Left lung (tissue), 10 donors: ENCODE results near the gene FXYD7. TPM values are rescaled to one million over a fixed set of nuclear protein-coding genes. Genes with fewer than 3 reads are reported as not detected.

Source experiments
- ATAC-seq: fragments of 200-7000 bp; cut with Tn5 transposase; one replicate; pipeline ENCODE4 v1.9.1; 2020; ENCODE audit warnings: moderate library complexity
- DNase-seq, 4 donors: peaks; one replicate each; pipeline ENCODE4 v3.0.0-alpha.2; 2013 to 2020
- H3K27ac ChIP-seq, 2 donors: fragments of 200-600 bp; sonication (generic) in 1 of 2; one replicate each; pipeline versions ENCODE4 v1.5.0 to v1.8.0; 2020 to 2021
- H3K27me3 ChIP-seq, 2 donors: fragments of 200-600 bp; sonication (generic) in 1 of 2; one replicate each; pipeline versions ENCODE4 v1.5.0 to v1.8.0; 2020 to 2021
- H3K36me3 ChIP-seq, 2 donors: fragments of 200-600 bp; sonication (generic) in 1 of 2; one replicate each; pipeline versions ENCODE4 v1.5.0 to v1.8.0; 2020 to 2021
- H3K4me1 ChIP-seq, 2 donors: fragments of 200-600 bp; one replicate each; pipeline ENCODE4 v1.8.0; 2021
- H3K4me3 ChIP-seq, 2 donors: fragments of 200-600 bp; sonication (generic) in 1 of 2; one replicate each; pipeline versions ENCODE4 v1.5.0 to v1.8.0; 2020 to 2021; ENCODE audit warnings: mild to moderate bottlenecking in 1 of 2
- H3K9me3 ChIP-seq, 2 donors: fragments of 200-600 bp; sonication (generic) in 1 of 2; one replicate each; pipeline versions ENCODE4 v1.5.0 to v1.8.0; 2020 to 2021
- intact Hi-C, 2 donors: fragments of 100-400 bp; cut with DNase I; formaldehyde crosslinking; loops; one replicate each; pipeline versions ENCODE4 v1.11.2 to v1.14.2; 2022
- polyA plus RNA-seq, 6 donors: library from polyadenylated mRNA; unstranded; fragments of 120-200 nt; gene quantifications; one replicate each; pipeline ENCODE4 v1.2.1, GENCODE V29; 2013; ENCODE audit not compliant: insufficient read length in 6 of 6
- total RNA-seq, 2 donors: library from RNA; stranded (reverse); fragmentation: NEBNext Ultra II Directional; extraction: Animal tissue kit (Norgen Biotek cat#: 25700); gene quantifications; one replicate each; pipeline ENCODE4 v1.2.1, GENCODE V29; 2021
- TF ChIP-seq, protein P1 (sequence below), 2 donors: fragments of 200-600 bp; sonication (generic) in 1 of 2; IDR thresholded peaks; one replicate each; pipeline versions ENCODE4 v1.5.0 to v1.8.0; 2021; ENCODE audit warnings: antibody characterized with exemption in 2 of 2
- donor health status: DM: no; HTN: yes; CAD: no.
- donor health status: DM: no; HTN: no; CAD: no.

The FXYD7 gene
- total and polyA plus RNA-seq, 8 donors: 0.55 to 1.3 (median 0.74) TPM; not detected in 2

DNA sequence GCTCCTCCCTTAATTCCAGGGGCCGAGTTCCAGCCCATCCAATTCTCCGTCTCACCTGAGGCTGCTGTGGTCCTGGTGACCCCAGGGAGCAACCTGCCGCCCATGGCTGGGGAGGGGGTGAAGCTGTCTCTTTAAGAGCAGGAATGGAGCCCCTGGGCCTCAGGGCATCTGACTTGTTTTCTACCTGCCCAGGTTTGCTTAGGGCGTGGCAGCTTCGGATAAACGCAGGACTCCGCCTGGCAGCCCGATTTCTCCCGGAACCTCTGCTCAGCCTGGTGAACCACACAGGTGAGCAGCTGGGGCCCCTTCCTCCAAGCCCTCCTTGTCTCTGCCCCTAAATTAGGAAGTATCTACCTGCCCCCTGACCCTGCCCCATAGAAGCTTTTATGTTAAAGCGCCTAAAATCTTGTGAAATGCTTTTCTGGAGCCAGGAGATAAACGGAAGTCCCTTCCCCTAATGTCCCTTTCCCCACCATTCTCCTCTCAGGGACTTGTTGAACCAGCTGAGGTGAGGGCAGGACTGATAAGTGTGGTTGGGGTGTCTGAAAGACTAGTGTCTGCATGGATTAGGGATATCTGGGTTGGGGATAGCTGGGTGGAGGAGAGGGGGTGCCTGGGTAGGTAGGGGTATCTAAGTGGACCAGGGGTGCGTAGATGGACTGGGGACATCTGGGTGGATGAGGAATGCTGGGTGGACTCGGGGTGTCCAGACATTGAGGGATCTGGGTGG, 26.8 kb upstream of the FXYD7 start:
- ATAC-seq: peak; percentile 40
- peak overlapping the region; percentile 24 to 41 for H3K4me3 ChIP-seq

GRCh38 chr19:35117116-35117515, 25.9 kb upstream of the FXYD7 start:
- Histone ChIP-seq H3K9me3 (no peaks in the 10 kb centered on the region), H3K36me3 (no peaks in the 10 kb centered on the region), H3K27ac (peak overlapping the region in 1 of 2 donors; percentile 53), H3K4me3 (peak overlapping the region; percentile 24 to 41), H3K27me3 (no peaks in the 10 kb centered on the region), H3K4me1 (peaks cover 0 to 26% of the 10 kb centered on the region in 2 donors)
- TF ChIP-seq, protein P1, sequence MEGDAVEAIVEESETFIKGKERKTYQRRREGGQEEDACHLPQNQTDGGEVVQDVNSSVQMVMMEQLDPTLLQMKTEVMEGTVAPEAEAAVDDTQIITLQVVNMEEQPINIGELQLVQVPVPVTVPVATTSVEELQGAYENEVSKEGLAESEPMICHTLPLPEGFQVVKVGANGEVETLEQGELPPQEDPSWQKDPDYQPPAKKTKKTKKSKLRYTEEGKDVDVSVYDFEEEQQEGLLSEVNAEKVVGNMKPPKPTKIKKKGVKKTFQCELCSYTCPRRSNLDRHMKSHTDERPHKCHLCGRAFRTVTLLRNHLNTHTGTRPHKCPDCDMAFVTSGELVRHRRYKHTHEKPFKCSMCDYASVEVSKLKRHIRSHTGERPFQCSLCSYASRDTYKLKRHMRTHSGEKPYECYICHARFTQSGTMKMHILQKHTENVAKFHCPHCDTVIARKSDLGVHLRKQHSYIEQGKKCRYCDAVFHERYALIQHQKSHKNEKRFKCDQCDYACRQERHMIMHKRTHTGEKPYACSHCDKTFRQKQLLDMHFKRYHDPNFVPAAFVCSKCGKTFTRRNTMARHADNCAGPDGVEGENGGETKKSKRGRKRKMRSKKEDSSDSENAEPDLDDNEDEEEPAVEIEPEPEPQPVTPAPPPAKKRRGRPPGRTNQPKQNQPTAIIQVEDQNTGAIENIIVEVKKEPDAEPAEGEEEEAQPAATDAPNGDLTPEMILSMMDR (IDR thresholded peaks at IDR 0.05): no peak
- intact Hi-C loops: no loop called here
- DNase-seq: no peak
- peak; percentile 1 for ATAC-seq

More for the DNA sequence above, 26.8 kb upstream of the FXYD7 start:
- peak in 1 of 4 donors; percentile 74 for DNase-seq
- H3K36me3 ChIP-seq: no peaks in the 10 kb centered on the region
- H3K27me3 ChIP-seq: no peaks in the 10 kb centered on the region
- no peaks in the 10 kb centered on the region for H3K9me3 ChIP-seq
- intact Hi-C loops: no loop called here
- peak overlapping the region; percentile 53 for H3K27ac ChIP-seq
- H3K4me1 ChIP-seq: peaks cover 0 to 26% of the 10 kb centered on the region in 2 donors
- TF ChIP-seq, protein P1 (IDR thresholded peaks at IDR 0.05): no peak

GRCh38 chr19:35117799-35118198, 25.3 kb upstream of the FXYD7 start:
- DNase-seq: no peak
- peak overlapping the region in 1 of 2 donors; percentile 41 for H3K4me3 ChIP-seq

DNA sequence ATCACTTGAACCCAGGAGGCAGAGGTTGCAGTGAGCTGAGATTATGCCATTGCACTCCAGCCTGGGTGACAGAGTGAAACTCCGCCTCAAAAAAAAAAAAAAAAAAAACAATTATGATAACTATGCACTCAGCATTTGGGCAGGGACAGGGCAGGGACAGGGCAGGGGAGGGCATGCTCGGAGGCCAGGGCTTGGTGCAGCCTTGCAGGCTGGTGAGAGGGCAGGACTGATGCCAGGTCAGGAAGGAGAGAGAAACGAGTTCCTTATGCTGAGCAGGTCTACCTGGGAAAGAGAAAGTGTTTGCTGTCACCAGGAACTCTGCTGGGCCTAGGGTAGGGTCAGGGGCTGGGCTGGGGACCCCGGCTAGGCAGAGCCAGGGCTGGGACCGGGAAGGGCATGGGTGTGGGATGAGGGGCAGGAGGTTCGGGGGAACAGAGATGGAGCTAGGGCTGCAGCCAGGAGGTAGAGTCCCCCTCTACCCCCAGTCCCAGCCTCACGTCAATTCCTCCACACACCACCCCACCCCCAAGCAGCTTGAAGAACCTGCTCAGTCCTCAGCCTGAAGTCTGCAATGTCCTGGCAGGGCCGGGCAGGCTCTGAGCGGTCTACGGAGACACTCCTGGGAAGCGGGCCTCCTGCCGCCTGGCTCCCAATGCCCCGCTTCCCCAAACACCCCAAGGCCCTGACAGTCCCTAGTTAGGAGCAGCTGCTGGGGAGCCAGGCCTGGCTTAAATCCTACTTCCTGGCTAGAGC, 24.6 kb upstream of the FXYD7 start:
- Histone ChIP-seq H3K27me3 (no peaks in the 10 kb centered on the region), H3K36me3 (no peaks in the 10 kb centered on the region), H3K27ac (peak overlapping the region; percentile 61 to 80), H3K4me1 (peaks cover 2 to 28% of the 10 kb centered on the region in 2 donors), H3K9me3 (no peaks in the 10 kb centered on the region), H3K4me3 (peak overlapping the region in 1 of 2 donors; percentile 31)
- ATAC-seq (peak; percentile 78), DNase-seq (peak in 1 of 4 donors; percentile 83)
- TF ChIP-seq, protein P1 (IDR thresholded peaks at IDR 0.05): no peak
- intact Hi-C loops: no loop called here

More at GRCh38 chr19:35117799-35118198, 25.3 kb upstream of the FXYD7 start:
- TF ChIP-seq, protein P1 (IDR thresholded peaks at IDR 0.05): no peak
- no peaks in the 10 kb centered on the region for H3K27me3 ChIP-seq
- no peaks in the 10 kb centered on the region for H3K9me3 ChIP-seq
- peak overlapping the region; percentile 28 to 48 for H3K27ac ChIP-seq
- ATAC-seq: peak; percentile 1
- peaks cover 0 to 26% of the 10 kb centered on the region in 2 donors for H3K4me1 ChIP-seq
- intact Hi-C loops: no loop called here
- no peaks in the 10 kb centered on the region for H3K36me3 ChIP-seq

- DNase-seq (no peak), ATAC-seq (no peak)
- Histone ChIP-seq H3K4me3 (peak overlapping the region in 1 of 2 donors; percentile 31), H3K4me1 (peaks cover 8 to 34% of the 10 kb centered on the region in 2 donors), H3K27ac (peak overlapping the region; percentile 61 to 80), H3K36me3 (no peaks in the 10 kb centered on the region), H3K9me3 (no peaks in the 10 kb centered on the region), H3K27me3 (no peaks in the 10 kb centered on the region)
- intact Hi-C loops: no loop called here
- TF ChIP-seq, protein P1 (IDR thresholded peaks at IDR 0.05): no peak
Observed at GRCh38 chr19:35119091-35119490, 24.0 kb upstream of the FXYD7 start.
